Left ventricle myocardium inferior (tissue), 1 donor: ENCODE data around the gene HOXD10. TPM values are rescaled to one million over a fixed set of nuclear protein-coding genes. Genes with fewer than 3 reads are reported as not detected.

Experiments
- DNase-seq: peaks from one replicate; pipeline ENCODE4 v3.0.0-alpha.2; 2020
- H3K27ac ChIP-seq: fragments of 200-600 bp; replicated peaks from 2 replicates; pipeline ENCODE4 v1.8.0; 2021
- H3K27me3 ChIP-seq: fragments of 200-600 bp; 2 replicates; pipeline ENCODE4 v1.8.0; 2021; ENCODE audit warnings: low read depth
- H3K36me3 ChIP-seq: fragments of 200-600 bp; 2 replicates; pipeline ENCODE4 v1.8.0; 2021
- H3K4me1 ChIP-seq: fragments of 200-600 bp; 2 replicates; pipeline ENCODE4 v1.8.0; 2021
- H3K4me3 ChIP-seq: fragments of 200-600 bp; 2 replicates; pipeline ENCODE4 v1.8.0; 2021; ENCODE audit warnings: mild to moderate bottlenecking, moderate library complexity
- H3K9me3 ChIP-seq: fragments of 200-600 bp; replicated peaks from 2 replicates; pipeline ENCODE4 v1.8.0; 2021
- CTCF ChIP-seq: fragments of 200-600 bp; IDR thresholded peaks from 2 replicates; pipeline ENCODE4 v1.8.0; 2021; ENCODE audit warnings: antibody characterized with exemption, mild to moderate bottlenecking, borderline replicate concordance
- intact Hi-C: fragments of 100-400 bp; cut with micrococcal nuclease; formaldehyde crosslinking; loops from one replicate; pipeline ENCODE4 v1.11.0; 2022
- total RNA-seq: library from RNA; stranded (reverse); fragmentation: NEBNext Ultra II Directional; extraction: Animal tissue kit (Norgen Biotek cat#: 25700); gene quantifications from one replicate; pipeline ENCODE4 v1.2.1, GENCODE V29; 2021
- donor health status: DM: no; HTN: yes; CAD: no; lungs with severe emphysema.

The HOXD10 gene
- total RNA-seq, 1 donor from 2014 or later: not detected

- no peak for TF ChIP-seq CTCF
- no peak overlapping the region for H3K27ac ChIP-seq
- intact Hi-C loops: no loop called here
- H3K4me3 ChIP-seq: no peak overlapping the region
- H3K27me3 ChIP-seq: peaks cover 99% of the 10 kb centered on the region
- no peaks in the 10 kb centered on the region for H3K9me3 ChIP-seq
- H3K4me1 ChIP-seq: peaks cover 39% of the 10 kb centered on the region
- DNase-seq: no peak
- no peaks in the 10 kb centered on the region for H3K36me3 ChIP-seq
These were observed 8.6 kb downstream of the HOXD10 start for GRCh38 chr2:176124947-176125771.

- TF ChIP-seq CTCF: no peak
- DNase-seq: no peak
- intact Hi-C loops: no loop called here
- Histone ChIP-seq H3K27ac (no peak overlapping the region), H3K4me3 (no peak overlapping the region), H3K36me3 (no peaks in the 10 kb centered on the region), H3K9me3 (no peaks in the 10 kb centered on the region), H3K27me3 (peaks cover 99% of the 10 kb centered on the region), H3K4me1 (peaks cover 45% of the 10 kb centered on the region)
These were observed 9.1 kb downstream of the HOXD10 start for GRCh38 chr2:176125772-176126054.

GRCh38 chr2:176126929-176127773 is 10.6 kb downstream of the HOXD10 start:
- Histone ChIP-seq H3K27ac (no peak overlapping the region), H3K36me3 (no peaks in the 10 kb centered on the region), H3K27me3 (peaks cover 99% of the 10 kb centered on the region), H3K4me3 (no peak overlapping the region), H3K4me1 (peaks cover 44% of the 10 kb centered on the region), H3K9me3 (no peaks in the 10 kb centered on the region)
- peak; percentile 55 for DNase-seq
- intact Hi-C loops: no loop called here
- peak; percentile 92 for TF ChIP-seq CTCF

GRCh38 chr2:176127774-176128072 is 11.1 kb downstream of the HOXD10 start:
- no peak overlapping the region for H3K27ac ChIP-seq
- no peak overlapping the region for H3K4me3 ChIP-seq
- no peaks in the 10 kb centered on the region for H3K36me3 ChIP-seq
- H3K27me3 ChIP-seq: peaks cover 99% of the 10 kb centered on the region
- H3K4me1 ChIP-seq: peaks cover 38% of the 10 kb centered on the region
- intact Hi-C loops: no loop called here
- H3K9me3 ChIP-seq: no peaks in the 10 kb centered on the region
- TF ChIP-seq CTCF: no peak
- no peak for DNase-seq

GRCh38 chr2:176128172-176128981 is 11.8 kb downstream of the HOXD10 start:
- intact Hi-C loops: no loop called here
- TF ChIP-seq CTCF: no peak
- DNase-seq: no peak
- peaks cover 99% of the 10 kb centered on the region for H3K27me3 ChIP-seq
- H3K9me3 ChIP-seq: no peaks in the 10 kb centered on the region
- peak overlapping the region; percentile 77 for H3K27ac ChIP-seq
- H3K36me3 ChIP-seq: no peaks in the 10 kb centered on the region
- H3K4me3 ChIP-seq: peak overlapping the region; percentile 62
- peaks cover 32% of the 10 kb centered on the region for H3K4me1 ChIP-seq
